PC-9 (cell line): ENCODE results near the gene CTBP2.

ENCODE experiments used
- EZH2 ChIP-seq: fragments of 200-600 bp; sonication (generic); IDR thresholded peaks from 2 replicates; pipeline ENCODE4 v1.8.0; 2017; ENCODE audit warnings: antibody characterized with exemption, low read depth
- TF ChIP-seq, protein P1 (sequence below): fragments of 200-600 bp; sonication (generic); conservative IDR thresholded peaks from 2 replicates; pipeline ENCODE4 v1.6.1; 2017; ENCODE audit warnings: mixed run types, antibody characterized with exemption, mild to moderate bottlenecking, moderate library complexity

DNA sequence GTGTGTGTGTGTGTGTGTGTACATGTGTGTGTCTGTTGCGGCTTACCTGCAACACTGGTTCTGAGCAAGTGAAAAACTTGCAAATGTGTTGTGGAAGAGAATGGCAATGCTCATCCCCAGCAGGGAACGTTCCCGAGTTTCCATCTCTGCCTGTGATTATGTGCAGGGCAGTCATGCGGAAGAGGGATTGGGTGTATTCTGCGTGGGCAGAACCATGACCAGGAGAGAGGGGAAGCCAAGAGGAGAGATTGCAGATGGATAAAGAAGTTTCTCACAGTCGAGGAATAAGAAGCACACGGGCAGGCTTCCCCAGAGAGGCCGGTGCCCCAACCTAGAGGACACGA is 99.9 kb downstream of the CTBP2 start:
- no peak for TF ChIP-seq EZH2
- TF ChIP-seq, protein P1, sequence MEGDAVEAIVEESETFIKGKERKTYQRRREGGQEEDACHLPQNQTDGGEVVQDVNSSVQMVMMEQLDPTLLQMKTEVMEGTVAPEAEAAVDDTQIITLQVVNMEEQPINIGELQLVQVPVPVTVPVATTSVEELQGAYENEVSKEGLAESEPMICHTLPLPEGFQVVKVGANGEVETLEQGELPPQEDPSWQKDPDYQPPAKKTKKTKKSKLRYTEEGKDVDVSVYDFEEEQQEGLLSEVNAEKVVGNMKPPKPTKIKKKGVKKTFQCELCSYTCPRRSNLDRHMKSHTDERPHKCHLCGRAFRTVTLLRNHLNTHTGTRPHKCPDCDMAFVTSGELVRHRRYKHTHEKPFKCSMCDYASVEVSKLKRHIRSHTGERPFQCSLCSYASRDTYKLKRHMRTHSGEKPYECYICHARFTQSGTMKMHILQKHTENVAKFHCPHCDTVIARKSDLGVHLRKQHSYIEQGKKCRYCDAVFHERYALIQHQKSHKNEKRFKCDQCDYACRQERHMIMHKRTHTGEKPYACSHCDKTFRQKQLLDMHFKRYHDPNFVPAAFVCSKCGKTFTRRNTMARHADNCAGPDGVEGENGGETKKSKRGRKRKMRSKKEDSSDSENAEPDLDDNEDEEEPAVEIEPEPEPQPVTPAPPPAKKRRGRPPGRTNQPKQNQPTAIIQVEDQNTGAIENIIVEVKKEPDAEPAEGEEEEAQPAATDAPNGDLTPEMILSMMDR = no peak
